SK-N-SH (cell line): ENCODE measurements around the gene CHST9. TPM values are rescaled to one million over a fixed set of nuclear protein-coding genes. Genes with fewer than 3 reads are reported as not detected.

ENCODE experiments used
- CTCF ChIA-PET: fragments of 300-600, 350-600 bp; formaldehyde crosslinking; extraction: SDS; loops from one replicate; lab custom pipeline; 2021; lab: Yijun Ruan, JAX
- POLR2A ChIA-PET: fragments of 350-600 bp; sonication (Branson Sonifier 250); formaldehyde crosslinking; extraction: SDS; loops from one replicate; lab custom pipeline; 2020; ENCODE audit warnings: antibody characterized with exemption, inconsistent platforms; lab: Yijun Ruan, JAX
- DNase-seq: peaks from one replicate; pipeline ENCODE4 v3.0.0; 2012
- H2AFZ ChIP-seq: fragments of 200-600 bp; sonication (generic); 2 replicates; pipeline ENCODE4 v1.8.1; 2016; ENCODE audit warnings: antibody characterized with exemption, mild to moderate bottlenecking, low read depth
- H3F3A ChIP-seq: fragments of 200-600 bp; sonication (generic); replicated peaks from 2 replicates; pipeline ENCODE3; 2016; ENCODE audit warnings: antibody characterized with exemption, mild to moderate bottlenecking; ENCODE audit not compliant: insufficient read depth
- H3K27ac ChIP-seq, 2 experiments: fragments of 200-500 bp in 1 of 2; fragments of 200-600 bp in 1 of 2; sonication (Bioruptor generic) in 1 of 2; sonication (generic), shearing (Covaris generic) in 1 of 2; 2 replicates each; pipeline versions ENCODE4 v1.5.1 to v1.6.1; 2014 to 2016; ENCODE audit warnings: low read depth in 2 of 2, inconsistent platforms in 1 of 2, low read length in 1 of 2, mild to moderate bottlenecking in 1 of 2, mixed read lengths in 1 of 2
- H3K27me3 ChIP-seq: fragments of 200-600 bp; sonication (generic), shearing (Covaris generic); 2 replicates; pipeline ENCODE4 v1.6.1; 2016; ENCODE audit warnings: mixed run types; ENCODE audit not compliant: insufficient read depth
- H3K36me3 ChIP-seq, 2 experiments: fragments of 200-500 bp in 1 of 2; fragments of 200-600 bp in 1 of 2; sonication (Bioruptor generic) in 1 of 2; sonication (generic) in 1 of 2; replicated peaks in 1 of 2; 2 replicates each; pipeline versions ENCODE3 to v1.5.1; 2014 to 2016; ENCODE audit warnings: low read length in 1 of 2, mild to moderate bottlenecking in 1 of 2; ENCODE audit not compliant: insufficient read depth in 2 of 2, control insufficient read depth in 1 of 2
- H3K4me1 ChIP-seq, 2 experiments: fragments of 200-500 bp in 1 of 2; fragments of 200-600 bp in 1 of 2; sonication (Bioruptor generic) in 1 of 2; sonication (generic), shearing (Covaris generic) in 1 of 2; 2 replicates each; pipeline versions ENCODE4 v1.5.1 to v1.6.1; 2014 to 2016; ENCODE audit warnings: low read depth in 1 of 2, low read length in 1 of 2, mixed run types in 1 of 2; ENCODE audit not compliant: insufficient read depth in 2 of 2, control insufficient read depth in 1 of 2
- H3K4me2 ChIP-seq: fragments of 200-600 bp; sonication (generic), shearing (Covaris generic); 2 replicates; pipeline ENCODE4 v1.6.1; 2017; ENCODE audit warnings: mixed run types
- H3K4me3 ChIP-seq, 2 experiments: fragments of 200-500 bp in 1 of 2; fragments of 200-600 bp in 1 of 2; sonication (Bioruptor generic) in 1 of 2; sonication (generic), shearing (Covaris generic) in 1 of 2; 2 replicates each; pipeline versions ENCODE4 v1.5.1 to v1.8.1; 2014 to 2016; ENCODE audit warnings: low read depth in 2 of 2, inconsistent platforms in 1 of 2, low read length in 1 of 2, mild to moderate bottlenecking in 1 of 2, mixed read lengths in 1 of 2, moderate library complexity in 1 of 2
- H3K79me2 ChIP-seq: fragments of 200-600 bp; sonication (generic); 2 replicates; pipeline ENCODE4 v1.8.1; 2017; ENCODE audit warnings: mild to moderate bottlenecking; ENCODE audit not compliant: insufficient read depth
- H3K9ac ChIP-seq: fragments of 200-600 bp; sonication (generic); 2 replicates; pipeline ENCODE4 v1.6.1; 2017; ENCODE audit warnings: mixed run types
- H3K9me2 ChIP-seq: fragments of 200-600 bp; sonication (generic); 2 replicates; pipeline ENCODE4 v1.6.1; 2017; ENCODE audit warnings: mixed run types
- H3K9me3 ChIP-seq: fragments of 200-600 bp; sonication (generic); 2 replicates; pipeline ENCODE4 v1.6.1; 2017; ENCODE audit warnings: mixed run types, mild to moderate bottlenecking, moderate library complexity
- H4K20me1 ChIP-seq: fragments of 200-600 bp; sonication (generic); 2 replicates; pipeline ENCODE4 v1.6.1; 2017; ENCODE audit warnings: mild to moderate bottlenecking, mixed run types; ENCODE audit not compliant: insufficient read depth
- ELF1 ChIP-seq: IDR thresholded peaks from 2 replicates; pipeline ENCODE4 v1.4.0; 2012
- EZH2phosphoT487 ChIP-seq: fragments of 200-600 bp; sonication (generic); IDR thresholded peaks from 2 replicates; pipeline ENCODE4 v1.6.1; 2017; ENCODE audit warnings: low read depth, mixed run types, mild to moderate bottlenecking, antibody characterized with exemption, moderate library complexity, borderline replicate concordance
- FOXM1 ChIP-seq: IDR thresholded peaks from 2 replicates; pipeline ENCODE4 v1.4.0; 2012; ENCODE audit warnings: low read depth, mild to moderate bottlenecking
- GABPA ChIP-seq: IDR thresholded peaks from 2 replicates; pipeline ENCODE4 v1.4.0; 2012; ENCODE audit warnings: low read depth, mild to moderate bottlenecking
- GATA2 ChIP-seq: sonication (generic); formaldehyde crosslinking; IDR thresholded peaks from 2 replicates; pipeline ENCODE4 v1.5.0; 2020; ENCODE audit warnings: mild to moderate bottlenecking, missing genetic modification reagents
- JUND ChIP-seq: IDR thresholded peaks from 2 replicates; pipeline ENCODE4 v1.4.0; 2012
- NRF1 ChIP-seq: IDR thresholded peaks from 2 replicates; pipeline ENCODE4 v1.6.1; 2012; ENCODE audit warnings: low read depth, mild to moderate bottlenecking, low read length
- POLR2AphosphoS5 ChIP-seq: IDR thresholded peaks from 2 replicates; pipeline ENCODE4 v1.6.1; 2012; ENCODE audit warnings: low read depth, low read length
- RFX5 ChIP-seq: IDR thresholded peaks from 2 replicates; pipeline ENCODE4 v1.6.1; 2012; ENCODE audit warnings: mild to moderate bottlenecking, improper control_type of control experiment, low read length
- RXRA ChIP-seq: IDR thresholded peaks from 2 replicates; pipeline ENCODE4 v1.4.0; 2012; ENCODE audit warnings: low read depth, mild to moderate bottlenecking, borderline replicate concordance
- SIN3A ChIP-seq: IDR thresholded peaks from 2 replicates; pipeline ENCODE4 v1.6.1; 2012; ENCODE audit warnings: low read depth, mild to moderate bottlenecking, low read length, moderate library complexity, borderline replicate concordance
- TAF1 ChIP-seq: IDR thresholded peaks from 2 replicates; pipeline ENCODE4 v1.6.1; 2012; ENCODE audit warnings: low read depth, mild to moderate bottlenecking, low read length, moderate library complexity, borderline replicate concordance
- WGBS: methylation state at CpG from one replicate; pipeline ENCODE4 v1.1.6; 2017; ENCODE audit warnings: low lambda C conversion rate; 5-methylcytosine and 5-hydroxymethylcytosine counted together
- polyA plus RNA-seq, 3 experiments: library from polyadenylated mRNA; depleted of rRNA; stranded (reverse); fragments of >200 nt; gene quantifications; 2 replicates each; pipeline ENCODE4 v1.2.3, GENCODE V29; 2012
- TF ChIP-seq, protein P1 (sequence below): fragments of 150-350 bp; IDR thresholded peaks from 2 replicates; pipeline ENCODE4 v1.6.1; 2017; ENCODE audit warnings: antibody characterized with exemption, low read length, low read depth, borderline replicate concordance
- TF ChIP-seq, protein P2 (sequence below): IDR thresholded peaks from 2 replicates; pipeline ENCODE4; 2012
- TF ChIP-seq, protein P3 (sequence below): IDR thresholded peaks from 2 replicates; pipeline ENCODE4 v1.6.1; 2012; ENCODE audit warnings: mild to moderate bottlenecking, low read depth, low read length, moderate library complexity
- TF ChIP-seq, protein P4 (sequence below): fragments of 200-600 bp; sonication (generic); IDR thresholded peaks from 2 replicates; pipeline ENCODE4 v1.6.1; 2017; ENCODE audit warnings: antibody characterized with exemption, mild to moderate bottlenecking, moderate library complexity
- TF ChIP-seq, protein P5 (sequence below): fragments of 150-350 bp; IDR thresholded peaks from 2 replicates; pipeline ENCODE4 v1.6.1; 2016; ENCODE audit warnings: mild to moderate bottlenecking, low read depth, low read length

Gene CHST9
- polyA plus RNA-seq, 1 of the 3 experiments (the other 2 are of a cell fraction), result not detected

DNA sequence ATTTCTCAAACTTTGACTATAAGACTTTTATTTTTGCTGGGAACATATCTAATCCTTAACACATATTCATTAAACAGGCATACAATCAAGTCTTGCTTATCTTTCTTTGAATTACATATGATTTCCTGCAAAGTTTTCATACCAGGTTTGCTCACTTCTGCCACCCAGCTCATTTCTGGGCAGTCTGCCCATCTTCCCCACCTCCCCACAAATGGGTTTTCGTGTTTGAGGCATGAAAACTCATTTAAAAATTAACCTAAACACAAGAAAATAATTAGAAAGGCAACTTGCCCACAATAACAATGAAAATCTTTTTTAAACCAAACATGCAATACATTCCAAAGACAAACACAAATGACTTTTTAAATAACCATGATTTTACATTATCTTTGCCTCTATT, 3.4 kb downstream of the CHST9 start:
- H3K4me2 ChIP-seq, result no peak overlapping the region
- H3K9me3 ChIP-seq, result no peaks in the 10 kb centered on the region
- POLR2A ChIA-PET, result no interaction called here
- H3K9ac ChIP-seq, result no peak overlapping the region
- H3K79me2 ChIP-seq, result no peaks in the 10 kb centered on the region
- no peak overlapping the region for H3K4me3 ChIP-seq
- no peaks in the 10 kb centered on the region for H3F3A ChIP-seq
- TF ChIP-seq JUND (no peak), FOXM1 (no peak), ELF1 (no peak), RXRA (no peak), GABPA (no peak), RFX5 (no peak)
- TF ChIP-seq, protein P1, sequence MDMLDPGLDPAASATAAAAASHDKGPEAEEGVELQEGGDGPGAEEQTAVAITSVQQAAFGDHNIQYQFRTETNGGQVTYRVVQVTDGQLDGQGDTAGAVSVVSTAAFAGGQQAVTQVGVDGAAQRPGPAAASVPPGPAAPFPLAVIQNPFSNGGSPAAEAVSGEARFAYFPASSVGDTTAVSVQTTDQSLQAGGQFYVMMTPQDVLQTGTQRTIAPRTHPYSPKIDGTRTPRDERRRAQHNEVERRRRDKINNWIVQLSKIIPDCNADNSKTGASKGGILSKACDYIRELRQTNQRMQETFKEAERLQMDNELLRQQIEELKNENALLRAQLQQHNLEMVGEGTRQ, result no peak
- TF ChIP-seq, protein P2, sequence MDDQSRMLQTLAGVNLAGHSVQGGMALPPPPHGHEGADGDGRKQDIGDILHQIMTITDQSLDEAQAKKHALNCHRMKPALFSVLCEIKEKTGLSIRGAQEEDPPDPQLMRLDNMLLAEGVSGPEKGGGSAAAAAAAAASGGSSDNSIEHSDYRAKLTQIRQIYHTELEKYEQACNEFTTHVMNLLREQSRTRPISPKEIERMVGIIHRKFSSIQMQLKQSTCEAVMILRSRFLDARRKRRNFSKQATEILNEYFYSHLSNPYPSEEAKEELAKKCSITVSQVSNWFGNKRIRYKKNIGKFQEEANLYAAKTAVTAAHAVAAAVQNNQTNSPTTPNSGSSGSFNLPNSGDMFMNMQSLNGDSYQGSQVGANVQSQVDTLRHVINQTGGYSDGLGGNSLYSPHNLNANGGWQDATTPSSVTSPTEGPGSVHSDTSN, result no peak
- H3K27ac ChIP-seq, result no peak overlapping the region
- peaks cover 23% of the 10 kb centered on the region; the same call in 1 of the 2 replicates for H3K27me3 ChIP-seq
- CTCF ChIA-PET, result interaction anchor here (1.0 kb wide), 1 partner anchor 10 kb away, joined by 3 read pairs; no protein-coding TSS in a partner anchor
- peaks cover 0 to 4% of the 10 kb centered on the region in 2 experiments; a peak in 1 of 4 replicates for H3K4me1 ChIP-seq
- 2% methylated on average over 1 of the region's 1 CpG for WGBS
- H2AFZ ChIP-seq, result no peak overlapping the region
- H3K36me3 ChIP-seq, result no peaks in the 10 kb centered on the region
- no peaks in the 10 kb centered on the region for H3K9me2 ChIP-seq
- H4K20me1 ChIP-seq, result no peaks in the 10 kb centered on the region
- no peak for DNase-seq

DNA sequence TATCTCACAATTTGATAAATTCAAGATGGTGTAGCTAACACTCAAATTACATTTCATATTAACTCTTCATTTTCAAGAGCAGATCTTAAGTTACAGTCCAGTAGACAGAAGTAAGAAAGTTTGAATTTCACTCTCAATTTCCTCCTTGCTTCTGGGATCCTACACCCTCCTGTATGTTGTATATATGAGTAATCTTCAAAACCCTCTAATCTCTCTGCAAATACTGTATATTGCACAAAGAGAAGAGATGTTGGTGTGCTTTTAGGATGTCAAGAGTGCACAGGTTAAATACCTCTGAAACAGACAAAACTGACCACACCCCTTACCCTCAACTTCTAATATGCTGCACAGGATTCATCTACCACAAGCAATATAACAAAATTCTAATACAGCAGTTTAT, 6.7 kb downstream of the CHST9 start:
- Histone ChIP-seq H3K27ac (no peak overlapping the region), H4K20me1 (no peaks in the 10 kb centered on the region), H2AFZ (no peak overlapping the region), H3K9me3 (no peaks in the 10 kb centered on the region), H3F3A (no peaks in the 10 kb centered on the region), H3K27me3 (no peaks in the 10 kb centered on the region), H3K9me2 (no peaks in the 10 kb centered on the region), H3K36me3 (no peaks in the 10 kb centered on the region), H3K4me1 (no peaks in the 10 kb centered on the region), H3K4me3 (no peak overlapping the region), H3K79me2 (no peaks in the 10 kb centered on the region), H3K4me2 (no peak overlapping the region), H3K9ac (no peak overlapping the region)
- ChIA-PET POLR2A (no interaction called here), CTCF (no interaction called here)
- no peak for DNase-seq
- TF ChIP-seq, protein P3, sequence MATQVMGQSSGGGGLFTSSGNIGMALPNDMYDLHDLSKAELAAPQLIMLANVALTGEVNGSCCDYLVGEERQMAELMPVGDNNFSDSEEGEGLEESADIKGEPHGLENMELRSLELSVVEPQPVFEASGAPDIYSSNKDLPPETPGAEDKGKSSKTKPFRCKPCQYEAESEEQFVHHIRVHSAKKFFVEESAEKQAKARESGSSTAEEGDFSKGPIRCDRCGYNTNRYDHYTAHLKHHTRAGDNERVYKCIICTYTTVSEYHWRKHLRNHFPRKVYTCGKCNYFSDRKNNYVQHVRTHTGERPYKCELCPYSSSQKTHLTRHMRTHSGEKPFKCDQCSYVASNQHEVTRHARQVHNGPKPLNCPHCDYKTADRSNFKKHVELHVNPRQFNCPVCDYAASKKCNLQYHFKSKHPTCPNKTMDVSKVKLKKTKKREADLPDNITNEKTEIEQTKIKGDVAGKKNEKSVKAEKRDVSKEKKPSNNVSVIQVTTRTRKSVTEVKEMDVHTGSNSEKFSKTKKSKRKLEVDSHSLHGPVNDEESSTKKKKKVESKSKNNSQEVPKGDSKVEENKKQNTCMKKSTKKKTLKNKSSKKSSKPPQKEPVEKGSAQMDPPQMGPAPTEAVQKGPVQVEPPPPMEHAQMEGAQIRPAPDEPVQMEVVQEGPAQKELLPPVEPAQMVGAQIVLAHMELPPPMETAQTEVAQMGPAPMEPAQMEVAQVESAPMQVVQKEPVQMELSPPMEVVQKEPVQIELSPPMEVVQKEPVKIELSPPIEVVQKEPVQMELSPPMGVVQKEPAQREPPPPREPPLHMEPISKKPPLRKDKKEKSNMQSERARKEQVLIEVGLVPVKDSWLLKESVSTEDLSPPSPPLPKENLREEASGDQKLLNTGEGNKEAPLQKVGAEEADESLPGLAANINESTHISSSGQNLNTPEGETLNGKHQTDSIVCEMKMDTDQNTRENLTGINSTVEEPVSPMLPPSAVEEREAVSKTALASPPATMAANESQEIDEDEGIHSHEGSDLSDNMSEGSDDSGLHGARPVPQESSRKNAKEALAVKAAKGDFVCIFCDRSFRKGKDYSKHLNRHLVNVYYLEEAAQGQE, result no peak
- TF ChIP-seq, protein P4, sequence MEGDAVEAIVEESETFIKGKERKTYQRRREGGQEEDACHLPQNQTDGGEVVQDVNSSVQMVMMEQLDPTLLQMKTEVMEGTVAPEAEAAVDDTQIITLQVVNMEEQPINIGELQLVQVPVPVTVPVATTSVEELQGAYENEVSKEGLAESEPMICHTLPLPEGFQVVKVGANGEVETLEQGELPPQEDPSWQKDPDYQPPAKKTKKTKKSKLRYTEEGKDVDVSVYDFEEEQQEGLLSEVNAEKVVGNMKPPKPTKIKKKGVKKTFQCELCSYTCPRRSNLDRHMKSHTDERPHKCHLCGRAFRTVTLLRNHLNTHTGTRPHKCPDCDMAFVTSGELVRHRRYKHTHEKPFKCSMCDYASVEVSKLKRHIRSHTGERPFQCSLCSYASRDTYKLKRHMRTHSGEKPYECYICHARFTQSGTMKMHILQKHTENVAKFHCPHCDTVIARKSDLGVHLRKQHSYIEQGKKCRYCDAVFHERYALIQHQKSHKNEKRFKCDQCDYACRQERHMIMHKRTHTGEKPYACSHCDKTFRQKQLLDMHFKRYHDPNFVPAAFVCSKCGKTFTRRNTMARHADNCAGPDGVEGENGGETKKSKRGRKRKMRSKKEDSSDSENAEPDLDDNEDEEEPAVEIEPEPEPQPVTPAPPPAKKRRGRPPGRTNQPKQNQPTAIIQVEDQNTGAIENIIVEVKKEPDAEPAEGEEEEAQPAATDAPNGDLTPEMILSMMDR, result no peak
- TF ChIP-seq ELF1 (no peak), RXRA (no peak), NRF1 (no peak), EZH2phosphoT487 (no peak), SIN3A (no peak), JUND (no peak), TAF1 (no peak), GATA2 (CRISPR knock-in tag) (no peak), POLR2AphosphoS5 (no peak)
- TF ChIP-seq, protein P2, result no peak
- TF ChIP-seq, protein P5, sequence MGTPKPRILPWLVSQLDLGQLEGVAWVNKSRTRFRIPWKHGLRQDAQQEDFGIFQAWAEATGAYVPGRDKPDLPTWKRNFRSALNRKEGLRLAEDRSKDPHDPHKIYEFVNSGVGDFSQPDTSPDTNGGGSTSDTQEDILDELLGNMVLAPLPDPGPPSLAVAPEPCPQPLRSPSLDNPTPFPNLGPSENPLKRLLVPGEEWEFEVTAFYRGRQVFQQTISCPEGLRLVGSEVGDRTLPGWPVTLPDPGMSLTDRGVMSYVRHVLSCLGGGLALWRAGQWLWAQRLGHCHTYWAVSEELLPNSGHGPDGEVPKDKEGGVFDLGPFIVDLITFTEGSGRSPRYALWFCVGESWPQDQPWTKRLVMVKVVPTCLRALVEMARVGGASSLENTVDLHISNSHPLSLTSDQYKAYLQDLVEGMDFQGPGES, result no peak
